Muscle layer of duodenum (tissue), 2 donors: ENCODE data around the gene ITPRID1.
"Not testable (repeated sequence)": the region's sequence is repeated elsewhere in the genome, so short reads cannot be mapped to it uniquely, and the experiment has no call there.

Source experiments
- H3K27ac ChIP-seq: one replicate; pipeline ENCODE4 v1.7.0; 2013; ENCODE audit warnings: mild to moderate bottlenecking, low read length
- H3K27me3 ChIP-seq: one replicate; pipeline ENCODE4 v1.7.0; 2013; ENCODE audit warnings: low read depth, mild to moderate bottlenecking, control low read depth, low read length
- H3K36me3 ChIP-seq, 2 donors: one replicate each; pipeline ENCODE4 v1.7.0; 2013; ENCODE audit warnings: low read length in 2 of 2, control low read depth in 1 of 2, mild to moderate bottlenecking in 1 of 2; ENCODE audit not compliant: insufficient read depth in 2 of 2, control insufficient read depth in 1 of 2
- H3K4me1 ChIP-seq, 2 donors: one replicate each; pipeline ENCODE4 v1.7.0; 2013; ENCODE audit warnings: low read length in 2 of 2, mild to moderate bottlenecking in 2 of 2, control low read depth in 1 of 2, moderate library complexity in 1 of 2; ENCODE audit not compliant: insufficient read depth in 2 of 2, control insufficient read depth in 1 of 2
- H3K4me3 ChIP-seq, 2 donors: one replicate each; pipeline ENCODE4 v1.7.0; 2013; ENCODE audit warnings: low read length in 2 of 2, low read depth in 1 of 2, mild to moderate bottlenecking in 1 of 2
- H3K9me3 ChIP-seq, 2 donors: one replicate each; pipeline ENCODE4 v1.7.0; 2013; ENCODE audit warnings: low read length in 2 of 2, control low read depth in 1 of 2, mild to moderate bottlenecking in 1 of 2; ENCODE audit not compliant: control insufficient read depth in 1 of 2
- donor health status: healthy.

Gene ITPRID1

GRCh38 chr7:31516680-31517502 is 3.0 kb downstream of the ITPRID1 start:
- no peak overlapping the region for H3K27ac ChIP-seq
- no peaks in the 10 kb centered on the region for H3K36me3 ChIP-seq
- H3K27me3 ChIP-seq, result no peaks in the 10 kb centered on the region
- peaks cover 0 to 8% of the 10 kb centered on the region in 2 donors for H3K9me3 ChIP-seq
- H3K4me1 ChIP-seq, result no peaks in the 10 kb centered on the region
- no peak overlapping the region for H3K4me3 ChIP-seq

DNA sequence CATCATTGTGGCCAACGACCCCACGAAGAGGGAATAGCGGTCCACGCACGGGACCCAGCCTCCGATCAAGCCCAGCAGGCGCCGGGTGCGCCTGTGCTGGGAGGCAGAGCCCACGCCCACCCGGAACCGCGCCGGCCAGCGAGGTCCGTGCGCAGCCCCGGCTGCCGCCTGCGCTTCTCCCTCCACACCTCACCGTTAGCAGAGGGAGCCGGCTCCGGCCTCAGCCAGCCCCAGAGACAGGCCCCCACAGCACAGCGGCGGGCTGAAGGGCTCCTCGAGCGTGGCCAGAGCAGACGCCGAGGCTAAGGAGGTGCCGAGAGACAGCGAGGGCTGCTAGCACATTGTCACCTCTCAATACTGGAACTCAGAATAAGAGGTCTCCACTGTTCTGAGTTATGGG is 3.6 kb downstream of the ITPRID1 start:
- no peaks in the 10 kb centered on the region for H3K4me1 ChIP-seq
- no peak overlapping the region for H3K27ac ChIP-seq
- peaks cover 0 to 8% of the 10 kb centered on the region in 2 donors for H3K9me3 ChIP-seq
- H3K4me3 ChIP-seq, result no peak overlapping the region
- no peaks in the 10 kb centered on the region for H3K36me3 ChIP-seq
- H3K27me3 ChIP-seq, result no peaks in the 10 kb centered on the region

DNA sequence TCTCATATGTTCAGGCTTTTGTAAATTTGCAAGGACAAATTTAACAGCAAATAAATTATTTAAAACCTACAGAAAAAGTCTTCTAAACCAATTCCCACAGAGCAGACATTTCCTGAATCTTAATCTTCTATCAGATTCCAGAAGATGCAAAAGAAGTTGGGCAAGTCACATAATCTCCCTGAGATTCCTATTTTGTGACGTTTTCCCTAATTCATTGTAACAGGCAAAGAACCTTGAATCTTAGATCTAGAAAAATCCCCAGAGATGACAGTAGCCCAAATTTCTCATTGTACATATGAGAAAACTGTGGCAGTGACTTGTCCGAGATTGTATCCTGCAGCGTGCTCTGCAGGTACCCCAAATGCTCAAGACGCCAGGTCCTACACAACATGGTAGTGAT is 4.9 kb downstream of the ITPRID1 start:
- H3K9me3 ChIP-seq, result peaks cover 0 to 8% of the 10 kb centered on the region in 2 donors
- H3K4me1 ChIP-seq, result no peaks in the 10 kb centered on the region
- no peak overlapping the region for H3K27ac ChIP-seq
- H3K27me3 ChIP-seq, result no peaks in the 10 kb centered on the region
- no peak overlapping the region for H3K4me3 ChIP-seq
- no peaks in the 10 kb centered on the region for H3K36me3 ChIP-seq

- Histone ChIP-seq H3K27me3 (no peaks in the 10 kb centered on the region), H3K4me1 (no peaks in the 10 kb centered on the region), H3K4me3 (no peak overlapping the region), H3K36me3 (no peaks in the 10 kb centered on the region), H3K27ac (no peak overlapping the region), H3K9me3 (no peaks in the 10 kb centered on the region)
Measured at GRCh38 chr7:31521336-31522010, 7.6 kb downstream of the ITPRID1 start.

- Histone ChIP-seq H3K27me3 (no peaks in the 10 kb centered on the region), H3K4me1 (no peaks in the 10 kb centered on the region), H3K27ac (no peak overlapping the region), H3K4me3 (no peak overlapping the region), H3K36me3 (no peaks in the 10 kb centered on the region), H3K9me3 (no peaks in the 10 kb centered on the region)
Measured at GRCh38 chr7:31526864-31527263, 13.0 kb downstream of the ITPRID1 start.

DNA sequence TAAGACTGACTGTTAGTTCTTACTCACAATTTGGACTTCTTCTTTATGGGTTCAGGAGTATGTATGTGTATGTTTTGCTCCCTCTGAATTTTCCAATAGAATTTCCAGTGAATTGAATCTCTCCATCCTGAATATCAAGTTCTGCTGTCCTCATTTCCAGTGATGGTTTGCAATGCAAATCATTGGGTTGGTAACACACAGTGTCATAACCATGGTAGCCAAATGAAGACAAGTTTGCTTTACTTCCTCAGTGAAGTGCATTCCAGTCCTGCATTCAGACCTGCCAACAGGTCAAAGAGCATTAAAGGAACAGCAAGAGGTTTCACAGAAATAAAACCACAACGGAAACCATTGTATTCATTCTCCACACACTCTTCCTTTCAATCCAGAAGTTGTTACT is 15.2 kb downstream of the ITPRID1 start:
- Histone ChIP-seq H3K27me3 (no peaks in the 10 kb centered on the region), H3K4me1 (no peaks in the 10 kb centered on the region), H3K36me3 (no peaks in the 10 kb centered on the region), H3K27ac (no peak overlapping the region), H3K4me3 (no peak overlapping the region), H3K9me3 (no peaks in the 10 kb centered on the region)

DNA sequence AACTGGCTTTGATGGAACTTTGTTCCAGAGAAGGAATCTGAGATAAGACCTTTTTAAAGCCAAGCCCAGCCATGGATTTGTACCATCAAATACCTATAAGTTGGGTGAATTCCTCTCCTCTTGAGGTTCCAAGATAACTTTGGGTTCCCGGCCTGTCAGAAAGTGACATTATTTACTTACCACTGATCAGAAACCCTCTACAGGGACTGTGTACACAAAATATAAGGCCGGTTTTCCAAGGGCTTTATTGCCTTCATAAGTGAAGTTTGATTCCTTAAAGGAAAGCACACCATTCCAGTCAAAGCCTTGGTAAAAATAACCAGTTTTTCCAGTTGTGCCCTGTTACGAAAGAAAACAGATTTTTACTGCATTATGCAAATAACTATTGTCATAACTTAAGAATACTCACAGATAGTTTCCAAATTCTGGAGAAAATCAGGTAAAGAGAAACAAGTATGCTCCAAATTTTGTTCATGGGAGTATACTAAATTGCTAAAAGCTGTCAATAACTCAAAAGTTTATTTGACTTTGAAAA is 26.8 kb downstream of the ITPRID1 start:
- not testable (repeated sequence) for H3K4me3 ChIP-seq, H3K36me3 ChIP-seq, H3K27ac ChIP-seq, H3K27me3 ChIP-seq, H3K9me3 ChIP-seq, H3K4me1 ChIP-seq

GRCh38 chr7:31545549-31545948 is 31.7 kb downstream of the ITPRID1 start:
- Histone ChIP-seq H3K4me3 (no peak overlapping the region), H3K27ac (no peak overlapping the region), H3K36me3 (no peaks in the 10 kb centered on the region), H3K4me1 (no peaks in the 10 kb centered on the region), H3K27me3 (no peaks in the 10 kb centered on the region), H3K9me3 (no peaks in the 10 kb centered on the region)

DNA sequence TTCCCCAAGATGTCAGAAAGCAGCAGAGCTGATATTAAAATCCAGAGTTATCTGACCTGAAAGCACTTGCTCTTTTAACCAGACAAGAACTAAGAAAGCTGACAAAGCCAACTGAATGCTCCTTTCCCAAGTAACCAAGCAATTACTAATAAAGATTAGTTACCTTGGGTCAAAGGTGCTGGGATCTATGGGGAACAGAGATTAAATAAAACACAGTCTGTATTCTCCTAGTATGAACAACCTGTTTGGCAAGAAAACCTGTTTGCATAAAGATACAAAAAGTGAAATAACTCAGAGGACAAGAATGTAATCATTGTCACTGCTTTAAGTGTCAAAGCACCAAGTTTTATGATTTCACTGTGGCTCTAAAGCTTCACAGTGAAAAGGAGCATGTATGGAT is 35.7 kb downstream of the ITPRID1 start:
- Histone ChIP-seq H3K27me3 (no peaks in the 10 kb centered on the region), H3K4me1 (no peaks in the 10 kb centered on the region), H3K4me3 (no peak overlapping the region), H3K9me3 (no peaks in the 10 kb centered on the region), H3K27ac (no peak overlapping the region), H3K36me3 (no peaks in the 10 kb centered on the region)

GRCh38 chr7:31550432-31550831 is 36.5 kb downstream of the ITPRID1 start:
- no peaks in the 10 kb centered on the region for H3K9me3 ChIP-seq
- no peak overlapping the region for H3K27ac ChIP-seq
- no peak overlapping the region for H3K4me3 ChIP-seq
- no peaks in the 10 kb centered on the region for H3K27me3 ChIP-seq
- no peaks in the 10 kb centered on the region for H3K36me3 ChIP-seq
- H3K4me1 ChIP-seq, result no peaks in the 10 kb centered on the region

- H3K4me3 ChIP-seq, result no peak overlapping the region
- no peaks in the 10 kb centered on the region for H3K36me3 ChIP-seq
- no peaks in the 10 kb centered on the region for H3K4me1 ChIP-seq
- no peak overlapping the region for H3K27ac ChIP-seq
- no peaks in the 10 kb centered on the region for H3K27me3 ChIP-seq
- no peaks in the 10 kb centered on the region for H3K9me3 ChIP-seq
Measured at GRCh38 chr7:31553661-31554081, 39.8 kb downstream of the ITPRID1 start.
